BJ (cell line): ENCODE data around the gene ATP8A2. TPM values are rescaled to one million over a fixed set of nuclear protein-coding genes. Genes with fewer than 3 reads are reported as not detected.

Source experiments
- CTCF ChIA-PET: fragments of 350-600 bp; formaldehyde crosslinking; extraction: SDS; loops from one replicate; lab custom pipeline; 2021; ENCODE audit warnings: antibody characterized with exemption, inconsistent platforms; lab: Yijun Ruan, JAX
- POLR2A ChIA-PET: fragments of 300-600 bp; sonication (Branson Sonifier 250); formaldehyde crosslinking; extraction: SDS; loops from one replicate; lab custom pipeline; 2021; ENCODE audit warnings: antibody characterized with exemption; lab: Charles Lee
- DNase-seq: peaks from one replicate; pipeline ENCODE4 v3.0.0-alpha.2; 2011; ENCODE audit warnings: low read depth
- H3K27me3 ChIP-seq: 2 replicates; pipeline ENCODE4 v1.6.0; 2011; ENCODE audit warnings: low read length; ENCODE audit not compliant: control insufficient read depth, insufficient read depth
- H3K36me3 ChIP-seq: 2 replicates; pipeline ENCODE4 v1.5.1; 2011; ENCODE audit warnings: low read length; ENCODE audit not compliant: control insufficient read depth, insufficient read depth
- H3K4me3 ChIP-seq: 2 replicates; pipeline ENCODE4 v1.5.1; 2011; ENCODE audit warnings: low read depth, mild to moderate bottlenecking, control low read depth, low read length
- polyA plus RNA-seq: library from polyadenylated mRNA; depleted of rRNA; stranded (reverse); fragments of >200 nt; gene quantifications from 2 replicates; pipeline ENCODE4 v1.2.3, GENCODE V29; 2011
- TF ChIP-seq, protein P1 (sequence below): IDR thresholded peaks from 2 replicates; pipeline ENCODE4 v1.5.1; 2011; ENCODE audit warnings: low read depth, mild to moderate bottlenecking, control low read depth, inconsistent platforms, low read length, moderate library complexity; ENCODE audit not compliant: insufficient read depth

ATP8A2 gene
- polyA plus RNA-seq, 1 experiment: 0.02 TPM

DNA sequence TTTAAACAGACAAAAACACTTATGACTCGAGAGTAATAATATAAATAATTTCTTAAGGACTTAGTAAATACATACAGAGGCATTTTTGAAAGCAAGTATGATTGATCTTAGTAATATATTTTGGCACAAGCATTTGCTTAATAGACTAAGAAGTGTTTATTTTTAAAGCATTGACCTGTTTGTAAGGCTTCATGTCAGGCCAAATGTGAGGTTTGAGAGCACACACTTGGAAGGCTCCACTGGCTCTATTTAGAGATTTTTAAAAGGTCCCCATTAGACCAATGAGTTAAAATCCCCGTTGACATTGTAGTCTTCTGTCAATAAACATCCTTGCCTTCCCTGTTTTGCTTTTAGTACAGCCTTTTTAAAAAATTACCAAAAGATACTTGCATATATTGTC is 50.4 kb downstream of the ATP8A2 start:
- DNase-seq: no peak
- no peaks in the 10 kb centered on the region for H3K36me3 ChIP-seq
- ChIA-PET CTCF (interaction anchor here (1.6 kb wide), 1 partner anchor 14 kb away, joined by 3 read pairs; no protein-coding TSS in a partner anchor), POLR2A (no interaction called here)
- no peaks in the 10 kb centered on the region for H3K27me3 ChIP-seq
- TF ChIP-seq, protein P1, sequence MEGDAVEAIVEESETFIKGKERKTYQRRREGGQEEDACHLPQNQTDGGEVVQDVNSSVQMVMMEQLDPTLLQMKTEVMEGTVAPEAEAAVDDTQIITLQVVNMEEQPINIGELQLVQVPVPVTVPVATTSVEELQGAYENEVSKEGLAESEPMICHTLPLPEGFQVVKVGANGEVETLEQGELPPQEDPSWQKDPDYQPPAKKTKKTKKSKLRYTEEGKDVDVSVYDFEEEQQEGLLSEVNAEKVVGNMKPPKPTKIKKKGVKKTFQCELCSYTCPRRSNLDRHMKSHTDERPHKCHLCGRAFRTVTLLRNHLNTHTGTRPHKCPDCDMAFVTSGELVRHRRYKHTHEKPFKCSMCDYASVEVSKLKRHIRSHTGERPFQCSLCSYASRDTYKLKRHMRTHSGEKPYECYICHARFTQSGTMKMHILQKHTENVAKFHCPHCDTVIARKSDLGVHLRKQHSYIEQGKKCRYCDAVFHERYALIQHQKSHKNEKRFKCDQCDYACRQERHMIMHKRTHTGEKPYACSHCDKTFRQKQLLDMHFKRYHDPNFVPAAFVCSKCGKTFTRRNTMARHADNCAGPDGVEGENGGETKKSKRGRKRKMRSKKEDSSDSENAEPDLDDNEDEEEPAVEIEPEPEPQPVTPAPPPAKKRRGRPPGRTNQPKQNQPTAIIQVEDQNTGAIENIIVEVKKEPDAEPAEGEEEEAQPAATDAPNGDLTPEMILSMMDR: no peak
- no peak overlapping the region for H3K4me3 ChIP-seq

DNA sequence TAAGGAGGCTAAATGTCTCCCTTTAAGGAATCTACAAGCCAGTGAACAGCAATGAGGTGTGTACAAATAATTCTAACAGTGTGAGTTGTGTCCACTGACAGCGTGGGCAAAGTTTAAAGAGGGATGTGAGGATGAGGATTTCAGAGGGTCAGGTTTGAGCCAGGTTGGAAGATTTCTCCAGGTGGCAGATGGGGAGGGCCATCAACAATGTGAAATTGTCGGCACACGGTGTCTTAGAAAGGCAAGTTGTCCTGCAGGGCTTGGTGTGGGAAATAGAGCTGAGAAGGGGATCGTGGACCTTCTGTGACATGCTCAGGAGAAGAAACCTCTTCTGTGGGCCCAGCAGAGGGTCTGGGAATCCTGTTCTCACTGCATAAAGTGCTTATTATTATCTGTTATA is 52.1 kb downstream of the ATP8A2 start:
- Histone ChIP-seq H3K27me3 (no peaks in the 10 kb centered on the region), H3K36me3 (no peaks in the 10 kb centered on the region), H3K4me3 (no peak overlapping the region)
- ChIA-PET POLR2A (no interaction called here), CTCF (no interaction called here)
- TF ChIP-seq, protein P1: no peak
- no peak for DNase-seq

DNA sequence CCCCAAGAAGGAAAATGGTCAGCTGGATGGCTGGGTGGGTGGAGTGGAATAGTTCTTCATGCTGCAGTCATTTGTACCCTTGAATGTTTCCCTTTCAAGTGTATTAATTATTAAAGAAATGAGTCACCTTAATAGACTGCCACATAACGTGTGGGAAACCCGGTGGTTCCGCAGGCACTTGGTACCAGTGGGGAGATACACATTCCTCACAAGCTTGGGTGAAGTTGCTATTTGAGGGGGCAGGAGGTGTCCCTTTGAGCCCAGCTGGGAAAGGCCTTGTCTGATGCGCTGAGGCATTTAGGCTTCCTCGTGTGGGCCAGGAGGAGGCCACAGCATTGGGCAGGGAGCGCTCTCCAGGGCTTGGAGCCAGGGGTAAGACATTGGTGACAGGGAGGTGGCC is 57.7 kb downstream of the ATP8A2 start:
- ChIA-PET CTCF (no interaction called here), POLR2A (no interaction called here)
- H3K27me3 ChIP-seq: no peaks in the 10 kb centered on the region
- TF ChIP-seq, protein P1: no peak
- no peak overlapping the region for H3K4me3 ChIP-seq
- no peak for DNase-seq
- H3K36me3 ChIP-seq: no peaks in the 10 kb centered on the region

DNA sequence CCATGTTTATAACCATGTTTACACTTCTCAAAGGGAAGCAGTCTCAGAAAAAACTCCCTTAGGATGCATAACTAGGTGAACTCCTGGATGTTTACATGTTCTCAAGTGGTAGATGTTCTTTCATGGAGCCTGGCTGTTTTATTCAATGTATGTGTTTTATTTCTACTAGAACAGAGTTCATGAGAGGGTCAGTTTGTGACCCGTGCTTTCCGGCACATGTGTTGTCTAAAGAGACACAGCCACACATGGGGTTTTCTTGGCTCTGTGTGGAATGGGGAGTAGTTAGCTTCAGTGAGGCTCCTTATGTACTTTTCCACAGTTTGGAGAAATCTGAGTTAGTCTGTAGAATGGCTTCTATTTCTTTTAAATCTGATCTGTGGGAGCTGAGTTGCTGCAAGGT is 60.9 kb downstream of the ATP8A2 start:
- no peaks in the 10 kb centered on the region for H3K36me3 ChIP-seq
- CTCF ChIA-PET: no interaction called here
- TF ChIP-seq, protein P1: no peak
- POLR2A ChIA-PET: no interaction called here
- H3K27me3 ChIP-seq: no peaks in the 10 kb centered on the region
- no peak for DNase-seq
- no peak overlapping the region for H3K4me3 ChIP-seq

DNA sequence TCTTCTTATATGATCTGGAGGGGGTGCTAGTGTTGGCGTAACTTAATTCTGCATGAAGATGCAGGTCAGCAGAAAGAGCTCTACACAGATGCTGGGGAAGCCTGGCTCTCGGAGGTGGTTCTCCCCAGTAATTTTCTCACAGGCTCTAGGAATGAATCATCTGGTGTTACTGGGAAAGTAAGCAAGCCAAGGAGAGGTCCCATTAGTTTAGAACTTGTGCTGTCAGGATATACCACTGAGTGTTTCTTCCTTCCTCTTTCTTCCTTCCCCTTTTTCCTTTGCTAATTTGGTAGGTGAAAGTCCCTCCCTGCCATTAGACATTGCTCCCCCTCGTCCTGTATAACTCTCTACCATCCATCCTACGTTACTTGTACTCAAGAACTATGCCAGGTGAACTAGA is 68.3 kb downstream of the ATP8A2 start:
- no peak for DNase-seq
- ChIA-PET CTCF (no interaction called here), POLR2A (no interaction called here)
- Histone ChIP-seq H3K27me3 (no peaks in the 10 kb centered on the region), H3K4me3 (no peak overlapping the region), H3K36me3 (no peaks in the 10 kb centered on the region)
- TF ChIP-seq, protein P1: no peak
